HEK293T (cell line): ENCODE data around the gene SEC14L1.

ENCODE experiments used
- CTCF ChIA-PET: fragments of 350-600 bp; formaldehyde crosslinking; extraction: SDS; loops from one replicate; lab custom pipeline; 2021; ENCODE audit warnings: antibody characterized with exemption, inconsistent platforms; lab: Yijun Ruan, JAX
- POLR2A ChIA-PET: fragments of 350-600 bp; formaldehyde crosslinking; extraction: SDS; loops from one replicate; lab custom pipeline; 2020; ENCODE audit warnings: antibody characterized with exemption, inconsistent platforms; lab: Yijun Ruan, JAX
- DNase-seq: peaks from one replicate; pipeline ENCODE4 v3.0.0; 2012; ENCODE audit warnings: mixed read lengths; ENCODE audit errors: extremely low spot score
- ARNT ChIP-seq: fragments of 450-650 bp; IDR thresholded peaks from 2 replicates; pipeline ENCODE4 v1.6.1; 2017; ENCODE audit warnings: mild to moderate bottlenecking
- BHLHE40 ChIP-seq: fragments of 450-650 bp; IDR thresholded peaks from 2 replicates; pipeline ENCODE4 v1.6.1; 2016; ENCODE audit warnings: mild to moderate bottlenecking, moderate library complexity, borderline replicate concordance
- CTBP1 ChIP-seq: fragments of 450-650 bp; IDR thresholded peaks from 2 replicates; pipeline ENCODE4 v1.6.1; 2016; ENCODE audit warnings: borderline replicate concordance
- ELF4 ChIP-seq: fragments of 450-650 bp; IDR thresholded peaks from 2 replicates; pipeline ENCODE4 v1.6.1; 2017; ENCODE audit warnings: antibody characterized with exemption
- FOXA1 ChIP-seq: fragments of 450-650 bp; IDR thresholded peaks from 2 replicates; pipeline ENCODE4 v1.6.1; 2016; ENCODE audit warnings: mild to moderate bottlenecking
- FOXK2 ChIP-seq: fragments of 450-650 bp; IDR thresholded peaks from 2 replicates; pipeline ENCODE4 v1.6.1; 2016; ENCODE audit warnings: mild to moderate bottlenecking
- FOXM1 ChIP-seq: fragments of 450-650 bp; IDR thresholded peaks from 2 replicates; pipeline ENCODE4 v1.6.1; 2017; ENCODE audit warnings: mild to moderate bottlenecking, borderline replicate concordance
- HDGF ChIP-seq: fragments of 450-650 bp; IDR thresholded peaks from 2 replicates; pipeline ENCODE4 v1.6.1; 2017; ENCODE audit warnings: antibody characterized with exemption, borderline replicate concordance
- L3MBTL2 ChIP-seq: fragments of 450-650 bp; conservative IDR thresholded peaks from 2 replicates; pipeline ENCODE4 v1.6.1; 2016; ENCODE audit warnings: mild to moderate bottlenecking
- LEF1 ChIP-seq: fragments of 450-650 bp; IDR thresholded peaks from 2 replicates; pipeline ENCODE4 v1.6.1; 2017; ENCODE audit warnings: mild to moderate bottlenecking, borderline replicate concordance
- NFRKB ChIP-seq: fragments of 450-650 bp; IDR thresholded peaks from 2 replicates; pipeline ENCODE4 v1.6.1; 2016; ENCODE audit warnings: mild to moderate bottlenecking, moderate library complexity
- PKNOX1 ChIP-seq: fragments of 450-650 bp; IDR thresholded peaks from 2 replicates; pipeline ENCODE4 v1.6.1; 2016
- SP1 ChIP-seq: fragments of 450-650 bp; IDR thresholded peaks from 2 replicates; pipeline ENCODE4 v1.6.1; 2017
- SUZ12 ChIP-seq: fragments of 450-650 bp; IDR thresholded peaks from 2 replicates; pipeline ENCODE4 v1.6.1; 2016; ENCODE audit warnings: mild to moderate bottlenecking
- TARDBP ChIP-seq: fragments of 450-650 bp; IDR thresholded peaks from 2 replicates; pipeline ENCODE4 v1.6.1; 2016
- ZNF384 ChIP-seq: fragments of 450-650 bp; IDR thresholded peaks from 2 replicates; pipeline ENCODE4 v1.6.1; 2016

Gene SEC14L1

GRCh38 chr17:77140878-77141767 is at the start of gene SEC14L1:
TSS of gene SEC14L1 (plus strand) at chr17:77140969. CDS start at chr17:77143597, 2,628 bp downstream.
- peak; percentile 35 for DNase-seq
- CTCF ChIA-PET = interaction anchor here (1.0 kb wide), 1 partner anchor 53 kb away, joined by 5 read pairs; no protein-coding TSS in a partner anchor
- POLR2A ChIA-PET = interaction anchor here (0.5 to 3.4 kb wide), 19 partner anchors 8 to 278 kb away, joined by 3 to 17 read pairs (median 4); no protein-coding TSS in a partner anchor

GRCh38 chr17:77092025-77092424 is 48.7 kb upstream of the SEC14L1 start:
- DNase-seq = no peak
- TF ChIP-seq FOXM1 = no peak
- no peak for TF ChIP-seq CTBP1
- no peak for TF ChIP-seq PKNOX1
- TF ChIP-seq L3MBTL2 = no peak
- no peak for TF ChIP-seq ZNF384
- no peak for TF ChIP-seq HDGF
- ChIA-PET CTCF (no interaction called here), POLR2A (no interaction called here)

More at GRCh38 chr17:77140878-77141767, at the start of gene SEC14L1:
- TF ChIP-seq NFRKB (no peak), SUZ12 (no peak), L3MBTL2 (no peak), SP1 (no peak), FOXM1 (no peak), BHLHE40 (no peak), TARDBP (no peak), ELF4 (no peak)

- ChIA-PET CTCF (interaction anchor here (0.6 to 0.7 kb wide), 2 partner anchors 25 to 69 kb away, joined by 3 read pairs; no protein-coding TSS in a partner anchor), POLR2A (no interaction called here)
- no peak for DNase-seq
- TF ChIP-seq LEF1 (no peak), CTBP1 (no peak), SP1 (no peak), ELF4 (no peak), ZNF384 (no peak), ARNT (no peak), FOXK2 (no peak), HDGF (no peak), FOXM1 (no peak), FOXA1 (no peak), PKNOX1 (no peak), L3MBTL2 (no peak), SUZ12 (no peak), BHLHE40 (no peak), NFRKB (no peak), TARDBP (no peak)
Observed at GRCh38 chr17:77095461-77095860, 45.3 kb upstream of the SEC14L1 start.

- peak; percentile 35 for DNase-seq
- ChIA-PET POLR2A (no interaction called here), CTCF (no interaction called here)
- TF ChIP-seq TARDBP (no peak), PKNOX1 (no peak), FOXA1 (no peak), NFRKB (no peak), ARNT (no peak), ZNF384 (no peak), FOXM1 (no peak)
Observed at GRCh38 chr17:77096570-77097214, 44.1 kb upstream of the SEC14L1 start.

GRCh38 chr17:77097631-77098180 is 43.1 kb upstream of the SEC14L1 start:
- ChIA-PET POLR2A (interaction anchor here (2.0 kb wide), 1 partner anchor 9 kb away, joined by 9 read pairs; no protein-coding TSS in a partner anchor), CTCF (no interaction called here)
- TF ChIP-seq PKNOX1 = no peak
- no peak for DNase-seq
